Measurements from ENCODE around the gene CEACAM5. TPM values are rescaled to one million over a fixed set of nuclear protein-coding genes. Genes with fewer than 3 reads are reported as not detected.
"Not testable (repeated sequence)": the region's sequence is repeated elsewhere in the genome, so short reads cannot be mapped to it uniquely, and the experiment has no call there.

The CEACAM5 gene
- total RNA-seq, 2 donors from 2014 or later, result not detected

- H3K27ac Mint-ChIP-seq, result no peak within 1 kb of the TSS
- no peak for DNase-seq
- no peaks in the 10 kb centered on the region for H3K9me3 ChIP-seq (ENCODE audit: control insufficient read depth, low read length, poor library complexity, severe bottlenecking)
Measured at GRCh38 chr19:41755328-41755913, 47.0 kb downstream of the CEACAM5 start, which contains the start of gene CEACAM6. Gene CEACAM6, plus strand, starts transcription at chr19:41755530. Its CDS starts 109 bp downstream, at chr19:41755639.

GRCh38 chr19:41758846-41759245 lies 50.4 kb downstream of the CEACAM5 start:
- Mint-ChIP-seq H3K36me3 (ENCODE audit: low read depth) (peaks cover 6% of the 10 kb centered on the region), H3K27ac (no peak overlapping the region), H3K27me3 (peaks cover 85% of the 10 kb centered on the region), H3K4me1 (peaks cover 7% of the 10 kb centered on the region), H3K4me3 (no peak overlapping the region)
- H3K9me3 ChIP-seq (ENCODE audit: control insufficient read depth, low read length, poor library complexity, severe bottlenecking), result no peaks in the 10 kb centered on the region
- ATAC-seq, result no peak
- DNase-seq, result no peak

More at GRCh38 chr19:41755328-41755913, 47.0 kb downstream of the CEACAM5 start, which contains the start of gene CEACAM6:
- Mint-ChIP-seq H3K4me3 (no peak within 1 kb of the TSS), H3K36me3 (ENCODE audit: low read depth) (peaks cover 2% of the 10 kb centered on the region), H3K27me3 (peaks cover 78% of the 10 kb centered on the region), H3K4me1 (peaks cover 14% of the 10 kb centered on the region)
- ATAC-seq, result no peak

GRCh38 chr19:41767115-41767514 lies 58.7 kb downstream of the CEACAM5 start:
- DNase-seq, result no peak
- no peaks in the 10 kb centered on the region for H3K9me3 ChIP-seq (ENCODE audit: control insufficient read depth, low read length, poor library complexity, severe bottlenecking)
- Mint-ChIP-seq H3K27me3 (peaks cover 75% of the 10 kb centered on the region), H3K36me3 (ENCODE audit: low read depth) (peaks cover 11% of the 10 kb centered on the region), H3K4me1 (peaks cover 4% of the 10 kb centered on the region), H3K4me3 (no peak overlapping the region), H3K27ac (no peak overlapping the region)
- no peak for ATAC-seq

- Mint-ChIP-seq H3K4me1 (peaks cover 12% of the 10 kb centered on the region), H3K27me3 (peaks cover 75% of the 10 kb centered on the region)
- not testable (repeated sequence) for H3K4me3 Mint-ChIP-seq; DNase-seq; H3K36me3 Mint-ChIP-seq (ENCODE audit: low read depth); H3K9me3 ChIP-seq (ENCODE audit: control insufficient read depth, low read length, poor library complexity, severe bottlenecking); ATAC-seq; H3K27ac Mint-ChIP-seq
Measured at GRCh38 chr19:41768105-41768504, 59.7 kb downstream of the CEACAM5 start.

GRCh38 chr19:41769608-41770007 lies 61.2 kb downstream of the CEACAM5 start:
- no peak overlapping the region for H3K27ac Mint-ChIP-seq
- H3K9me3 ChIP-seq (ENCODE audit: control insufficient read depth, low read length, poor library complexity, severe bottlenecking), result no peaks in the 10 kb centered on the region
- H3K4me1 Mint-ChIP-seq, result peaks cover 26% of the 10 kb centered on the region
- H3K27me3 Mint-ChIP-seq, result peaks cover 73% of the 10 kb centered on the region
- DNase-seq (no peak), ATAC-seq (no peak)
- H3K36me3 Mint-ChIP-seq (ENCODE audit: low read depth), result peaks cover 7% of the 10 kb centered on the region
- no peak overlapping the region for H3K4me3 Mint-ChIP-seq

- no peak for ATAC-seq
- no peaks in the 10 kb centered on the region for H3K9me3 ChIP-seq (ENCODE audit: control insufficient read depth, low read length, poor library complexity, severe bottlenecking)
- peaks cover 69% of the 10 kb centered on the region for H3K27me3 Mint-ChIP-seq
Measured at GRCh38 chr19:41771410-41771809, 63.0 kb downstream of the CEACAM5 start.

GRCh38 chr19:41774515-41774980 lies 66.1 kb downstream of the CEACAM5 start:
- H3K27ac Mint-ChIP-seq, result peak overlapping the region; percentile 51
- peaks cover 28% of the 10 kb centered on the region for H3K4me1 Mint-ChIP-seq
- no peaks in the 10 kb centered on the region for H3K9me3 ChIP-seq (ENCODE audit: control insufficient read depth, low read length, poor library complexity, severe bottlenecking)
- peak overlapping the region; percentile 72 for H3K4me3 Mint-ChIP-seq
- ATAC-seq, result peak; percentile 94
- peaks cover 74% of the 10 kb centered on the region for H3K27me3 Mint-ChIP-seq
- H3K36me3 Mint-ChIP-seq (ENCODE audit: low read depth), result peaks cover 3% of the 10 kb centered on the region
- DNase-seq, result peak in 2 of 3 donors; percentile 22 to 27

More at GRCh38 chr19:41771410-41771809, 63.0 kb downstream of the CEACAM5 start:
- Mint-ChIP-seq H3K4me3 (no peak overlapping the region), H3K4me1 (peaks cover 30% of the 10 kb centered on the region), H3K36me3 (ENCODE audit: low read depth) (peaks cover 5% of the 10 kb centered on the region), H3K27ac (no peak overlapping the region)
- no peak for DNase-seq

- Mint-ChIP-seq H3K4me3 (no peak overlapping the region), H3K27ac (no peak overlapping the region), H3K4me1 (peaks cover 30% of the 10 kb centered on the region), H3K36me3 (ENCODE audit: low read depth) (peaks cover 3% of the 10 kb centered on the region), H3K27me3 (peaks cover 79% of the 10 kb centered on the region)
- H3K9me3 ChIP-seq (ENCODE audit: control insufficient read depth, low read length, poor library complexity, severe bottlenecking), result no peaks in the 10 kb centered on the region
- ATAC-seq (no peak), DNase-seq (no peak)
Measured at GRCh38 chr19:41776700-41777099, 68.3 kb downstream of the CEACAM5 start.

Other genes with a start within 250 kb of the CEACAM5 start
- 10 to 100 TPM; 40.5 to 44.4 TPM for gene CEACAM21, start 132.5 kb upstream of the CEACAM5 start, total RNA-seq
- under 1 TPM; 0.31 to 0.92 TPM for gene CEACAM4, start 81.6 kb upstream of the CEACAM5 start, total RNA-seq
- gene CEACAM7, start 20.4 kb upstream of the CEACAM5 start, total RNA-seq, result not detected
- gene CEACAM6, start 46.9 kb downstream of the CEACAM5 start, total RNA-seq, result not detected
- under 1 TPM in 1 of 2 donors, not detected in 1; 0.25 TPM for gene CEACAM3, start 88.0 kb downstream of the CEACAM5 start, total RNA-seq
- not detected for gene LYPD4, start 136.1 kb downstream of the CEACAM5 start, total RNA-seq
- not detected for gene DMRTC2, start 136.4 kb downstream of the CEACAM5 start, total RNA-seq
- 1,000 to 10,000 TPM; 3,299 to 3,349 TPM for gene RPS19, start 151.6 kb downstream of the CEACAM5 start, total RNA-seq
- gene CD79A, start 168.7 kb downstream of the CEACAM5 start, total RNA-seq, result 10 to 100 TPM in 1 of 2 donors, 1 to 10 TPM in 1; 1.6 to 27.3 TPM
- gene ARHGEF1, start 174.6 kb downstream of the CEACAM5 start, total RNA-seq, result 100 to 1,000 TPM; 929 to 961 TPM
- 1 to 10 TPM; 2.4 to 3.1 TPM for gene ERFL, start 219.8 kb downstream of the CEACAM5 start, total RNA-seq

Measured in T-helper 17 cell (primary cell).